ENCODE data around the gene OPCML. TPM values are rescaled to one million over a fixed set of nuclear protein-coding genes. Genes with fewer than 3 reads are reported as not detected.

The OPCML gene
- total RNA-seq, 1 donor from 2014 or later = 2.7 TPM

- no peak for TF ChIP-seq CTCF (IDR thresholded peaks at IDR 0.05)
- Mint-ChIP-seq H3K36me3 (ENCODE audit: low read depth) (no peaks in the 10 kb centered on the region), H3K9me3 (ENCODE audit: low read depth) (no peaks in the 10 kb centered on the region), H3K4me3 (ENCODE audit: unreplicated experiment) (no peak overlapping the region), H3K27me3 (ENCODE audit: low read depth) (no peaks in the 10 kb centered on the region), H3K4me1 (ENCODE audit: low read depth) (peaks cover 11% of the 10 kb centered on the region), H3K27ac (ENCODE audit: unreplicated experiment) (no peak overlapping the region)
- DNase-seq (ENCODE audit: low spot score) = no peak
Observed at GRCh38 chr11:132717824-132718223, 814.5 kb downstream of the OPCML start.

DNA sequence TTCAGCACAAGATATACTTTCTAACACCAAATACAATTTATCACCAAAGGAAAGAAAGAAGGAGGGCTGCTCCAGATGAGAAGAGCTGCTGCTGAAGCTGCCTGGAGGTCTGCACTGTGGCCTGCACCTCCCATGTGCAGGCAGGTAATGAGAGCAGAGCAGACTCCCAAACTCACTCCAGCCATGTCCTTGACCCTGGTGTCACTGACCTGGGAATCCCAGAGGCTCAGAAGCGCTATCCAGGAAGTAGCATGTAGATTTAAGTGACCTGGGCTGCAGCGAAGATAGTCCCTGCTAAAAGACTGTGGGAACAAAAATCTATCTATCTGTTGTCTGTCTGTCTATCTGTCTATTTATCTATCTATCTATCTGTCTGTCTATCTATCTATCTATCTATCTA, 816.3 kb downstream of the OPCML start:
- H3K4me3 Mint-ChIP-seq (ENCODE audit: unreplicated experiment) = no peak overlapping the region
- no peaks in the 10 kb centered on the region for H3K9me3 Mint-ChIP-seq (ENCODE audit: low read depth)
- peaks cover 11% of the 10 kb centered on the region for H3K4me1 Mint-ChIP-seq (ENCODE audit: low read depth)
- H3K27ac Mint-ChIP-seq (ENCODE audit: unreplicated experiment) = no peak overlapping the region
- no peak for DNase-seq (ENCODE audit: low spot score)
- no peaks in the 10 kb centered on the region for H3K36me3 Mint-ChIP-seq (ENCODE audit: low read depth)
- H3K27me3 Mint-ChIP-seq (ENCODE audit: low read depth) = no peaks in the 10 kb centered on the region
- no peak for TF ChIP-seq CTCF (IDR thresholded peaks at IDR 0.05)

GRCh38 chr11:132714859-132715440, 817.4 kb downstream of the OPCML start:
- no peaks in the 10 kb centered on the region for H3K36me3 Mint-ChIP-seq (ENCODE audit: low read depth)
- H3K9me3 Mint-ChIP-seq (ENCODE audit: low read depth) = no peaks in the 10 kb centered on the region
- H3K27me3 Mint-ChIP-seq (ENCODE audit: low read depth) = no peaks in the 10 kb centered on the region
- H3K27ac Mint-ChIP-seq (ENCODE audit: unreplicated experiment) = no peak overlapping the region
- TF ChIP-seq CTCF (IDR thresholded peaks at IDR 0.05) = no peak
- peaks cover 11% of the 10 kb centered on the region for H3K4me1 Mint-ChIP-seq (ENCODE audit: low read depth)
- DNase-seq (ENCODE audit: low spot score) = no peak
- H3K4me3 Mint-ChIP-seq (ENCODE audit: unreplicated experiment) = no peak overlapping the region

DNA sequence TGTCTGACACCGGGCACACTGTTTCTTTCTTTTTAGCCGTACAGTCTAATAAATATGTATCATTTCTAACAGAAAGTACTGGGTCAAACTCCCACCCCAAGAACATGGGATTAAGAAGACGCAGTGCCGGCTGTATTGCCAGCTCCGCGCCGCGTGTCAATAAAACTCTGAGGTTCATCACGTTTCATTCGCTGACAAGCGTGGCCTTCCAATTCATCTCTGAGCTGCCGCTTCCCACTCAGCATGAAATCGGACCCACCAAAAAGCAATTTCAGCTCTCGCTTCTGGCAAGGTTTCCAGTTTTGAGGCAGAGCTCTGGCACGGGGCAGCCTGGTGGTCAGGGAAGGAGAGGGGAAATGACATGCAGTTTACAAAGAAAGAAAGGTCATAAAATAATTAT, 819.8 kb downstream of the OPCML start:
- no peaks in the 10 kb centered on the region for H3K27me3 Mint-ChIP-seq (ENCODE audit: low read depth)
- H3K4me1 Mint-ChIP-seq (ENCODE audit: low read depth) = no peaks in the 10 kb centered on the region
- DNase-seq (ENCODE audit: low spot score) = no peak
- H3K27ac Mint-ChIP-seq (ENCODE audit: unreplicated experiment) = no peak overlapping the region
- H3K4me3 Mint-ChIP-seq (ENCODE audit: unreplicated experiment) = no peak overlapping the region
- no peaks in the 10 kb centered on the region for H3K36me3 Mint-ChIP-seq (ENCODE audit: low read depth)
- no peaks in the 10 kb centered on the region for H3K9me3 Mint-ChIP-seq (ENCODE audit: low read depth)
- TF ChIP-seq CTCF (IDR thresholded peaks at IDR 0.05) = no peak

DNA sequence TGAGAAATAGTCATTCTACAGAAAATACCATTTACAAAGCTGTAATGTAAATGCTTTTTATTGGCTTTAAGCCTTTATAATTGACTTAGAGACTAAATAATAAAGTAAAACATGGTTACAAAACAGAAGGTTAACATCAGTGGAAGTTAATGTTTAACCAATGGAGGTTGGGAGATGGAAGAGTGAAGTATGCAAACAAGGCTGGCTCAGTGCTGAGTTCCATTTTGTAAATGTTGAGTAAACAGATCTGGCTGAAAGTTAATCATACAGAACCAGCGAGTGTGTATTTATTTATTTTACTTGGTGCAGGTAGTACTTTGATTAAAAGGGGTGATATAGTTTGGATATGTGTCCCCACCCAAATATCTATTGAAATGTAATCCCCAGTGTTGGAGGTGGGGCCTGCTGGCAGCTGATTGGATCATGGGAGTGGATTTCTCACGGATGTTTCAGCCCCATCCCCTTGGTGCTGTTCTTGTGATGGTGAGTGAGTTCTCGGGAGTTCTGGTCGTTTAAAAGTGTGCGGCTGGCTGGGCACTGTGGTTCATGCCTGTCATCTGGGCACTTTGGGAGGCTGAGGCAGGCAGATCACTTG, 827.4 kb downstream of the OPCML start:
- no peak overlapping the region for H3K27ac Mint-ChIP-seq (ENCODE audit: unreplicated experiment)
- no peak overlapping the region for H3K4me3 Mint-ChIP-seq (ENCODE audit: unreplicated experiment)
- no peaks in the 10 kb centered on the region for H3K4me1 Mint-ChIP-seq (ENCODE audit: low read depth)
- H3K36me3 Mint-ChIP-seq (ENCODE audit: low read depth) = peaks cover 6% of the 10 kb centered on the region
- H3K27me3 Mint-ChIP-seq (ENCODE audit: low read depth) = no peaks in the 10 kb centered on the region
- H3K9me3 Mint-ChIP-seq (ENCODE audit: low read depth) = peaks cover 29% of the 10 kb centered on the region
- no peak for TF ChIP-seq CTCF (IDR thresholded peaks at IDR 0.05)
- DNase-seq (ENCODE audit: low spot score) = no peak
